ENCODE measurements around the gene DOCK6.

DNA sequence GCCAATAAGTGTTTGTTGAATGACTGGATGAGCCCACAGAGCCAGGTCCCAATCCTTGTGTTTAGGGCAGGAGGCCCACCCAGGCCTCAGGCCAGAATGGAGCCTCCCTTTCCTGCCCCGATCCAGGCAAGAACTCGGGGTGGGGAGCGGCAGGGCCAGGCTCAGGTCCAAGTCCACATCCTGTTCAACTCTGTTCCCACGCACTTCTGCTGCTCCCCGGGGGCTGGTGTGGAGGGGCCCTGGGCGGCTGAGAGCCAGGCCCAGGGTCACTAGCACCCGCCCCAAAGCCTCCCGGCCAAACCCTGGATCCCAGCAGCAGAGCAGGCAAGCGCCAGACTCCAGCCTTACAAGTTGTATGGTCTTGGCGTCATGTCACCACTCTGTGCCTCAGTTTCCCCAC lies 14.9 kb downstream of the DOCK6 start:
- no peak for TF ChIP-seq CTCF (tag by site-specific recombination; IDR thresholded peaks at IDR 0.05)
- no peak for TF ChIP-seq KLF10 (tag by site-specific recombination; IDR thresholded peaks at IDR 0.05)
- no peak for TF ChIP-seq TCF7L2 (IDR thresholded peaks at IDR 0.05; ENCODE audit: borderline replicate concordance, low read depth, low read length)
- TF ChIP-seq ZNF404 (tag by site-specific recombination; IDR thresholded peaks at IDR 0.05): no peak
- no peak for TF ChIP-seq ZNF138 (tag by site-specific recombination; IDR thresholded peaks at IDR 0.05; ENCODE audit: borderline replicate concordance)
- no peak for TF ChIP-seq TRIM28 (IDR thresholded peaks at IDR 0.05; ENCODE audit: borderline replicate concordance, low read length)
- no peak for TF ChIP-seq ZFP41 (tag by site-specific recombination; IDR thresholded peaks at IDR 0.05; ENCODE audit: borderline replicate concordance)
- TF ChIP-seq, protein P1, sequence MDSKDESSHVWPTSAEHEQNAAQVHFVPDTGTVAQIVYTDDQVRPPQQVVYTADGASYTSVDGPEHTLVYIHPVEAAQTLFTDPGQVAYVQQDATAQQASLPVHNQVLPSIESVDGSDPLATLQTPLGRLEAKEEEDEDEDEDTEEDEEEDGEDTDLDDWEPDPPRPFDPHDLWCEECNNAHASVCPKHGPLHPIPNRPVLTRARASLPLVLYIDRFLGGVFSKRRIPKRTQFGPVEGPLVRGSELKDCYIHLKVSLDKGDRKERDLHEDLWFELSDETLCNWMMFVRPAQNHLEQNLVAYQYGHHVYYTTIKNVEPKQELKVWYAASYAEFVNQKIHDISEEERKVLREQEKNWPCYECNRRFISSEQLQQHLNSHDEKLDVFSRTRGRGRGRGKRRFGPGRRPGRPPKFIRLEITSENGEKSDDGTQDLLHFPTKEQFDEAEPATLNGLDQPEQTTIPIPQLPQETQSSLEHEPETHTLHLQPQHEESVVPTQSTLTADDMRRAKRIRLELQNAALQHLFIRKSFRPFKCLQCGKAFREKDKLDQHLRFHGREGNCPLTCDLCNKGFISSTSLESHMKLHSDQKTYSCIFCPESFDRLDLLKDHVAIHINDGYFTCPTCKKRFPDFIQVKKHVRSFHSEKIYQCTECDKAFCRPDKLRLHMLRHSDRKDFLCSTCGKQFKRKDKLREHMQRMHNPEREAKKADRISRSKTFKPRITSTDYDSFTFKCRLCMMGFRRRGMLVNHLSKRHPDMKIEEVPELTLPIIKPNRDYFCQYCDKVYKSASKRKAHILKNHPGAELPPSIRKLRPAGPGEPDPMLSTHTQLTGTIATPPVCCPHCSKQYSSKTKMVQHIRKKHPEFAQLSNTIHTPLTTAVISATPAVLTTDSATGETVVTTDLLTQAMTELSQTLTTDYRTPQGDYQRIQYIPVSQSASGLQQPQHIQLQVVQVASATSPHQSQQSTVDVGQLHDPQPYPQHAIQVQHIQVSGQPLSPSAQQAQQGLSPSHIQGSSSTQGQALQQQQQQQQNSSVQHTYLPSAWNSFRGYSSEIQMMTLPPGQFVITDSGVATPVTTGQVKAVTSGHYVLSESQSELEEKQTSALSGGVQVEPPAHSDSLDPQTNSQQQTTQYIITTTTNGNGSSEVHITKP (tag by site-specific recombination; IDR thresholded peaks at IDR 0.05): no peak
